ENCODE data around the gene GSDMA.

GSDMA gene, protein sequence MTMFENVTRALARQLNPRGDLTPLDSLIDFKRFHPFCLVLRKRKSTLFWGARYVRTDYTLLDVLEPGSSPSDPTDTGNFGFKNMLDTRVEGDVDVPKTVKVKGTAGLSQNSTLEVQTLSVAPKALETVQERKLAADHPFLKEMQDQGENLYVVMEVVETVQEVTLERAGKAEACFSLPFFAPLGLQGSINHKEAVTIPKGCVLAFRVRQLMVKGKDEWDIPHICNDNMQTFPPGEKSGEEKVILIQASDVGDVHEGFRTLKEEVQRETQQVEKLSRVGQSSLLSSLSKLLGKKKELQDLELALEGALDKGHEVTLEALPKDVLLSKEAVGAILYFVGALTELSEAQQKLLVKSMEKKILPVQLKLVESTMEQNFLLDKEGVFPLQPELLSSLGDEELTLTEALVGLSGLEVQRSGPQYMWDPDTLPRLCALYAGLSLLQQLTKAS

DNA sequence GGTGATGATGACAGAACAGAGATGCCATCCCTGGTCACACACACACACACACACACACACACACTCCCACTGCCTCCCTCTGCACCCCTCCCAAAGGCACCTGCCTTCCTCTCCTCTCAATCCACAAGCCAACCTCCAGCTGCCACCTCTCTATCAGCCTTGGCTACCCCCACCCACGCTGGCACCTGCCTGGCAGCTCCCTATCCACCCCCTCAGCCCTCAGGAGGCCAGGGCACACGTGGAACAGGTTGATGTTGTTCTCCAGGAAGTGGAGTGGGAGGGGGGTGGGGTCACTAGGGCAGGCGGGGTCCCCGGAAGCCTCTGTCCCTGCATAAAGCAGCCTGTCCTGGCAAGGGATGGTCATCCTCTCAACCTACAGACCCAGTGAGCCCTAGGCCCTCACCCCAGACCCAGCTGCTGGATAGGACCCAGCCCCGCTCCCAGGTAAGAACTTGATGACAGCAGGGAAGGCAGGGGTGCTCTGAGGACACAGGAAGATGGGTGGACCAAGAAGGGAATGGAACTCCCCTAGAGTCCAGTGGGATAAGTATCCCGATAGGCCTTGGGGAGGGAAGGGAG is at the start of gene GSDMA:
GSDMA (plus strand) TSS at position 363 of the 579 bp plus-strand sequence. CDS start 2,684 bp downstream, outside the sequence.
- no peak for TF ChIP-seq GATA3 (IDR thresholded peaks at IDR 0.05; ENCODE audit: low read depth, low read length)
- TF ChIP-seq GATA2 (IDR thresholded peaks at IDR 0.05; ENCODE audit: low read depth, low read length): no peak

DNA sequence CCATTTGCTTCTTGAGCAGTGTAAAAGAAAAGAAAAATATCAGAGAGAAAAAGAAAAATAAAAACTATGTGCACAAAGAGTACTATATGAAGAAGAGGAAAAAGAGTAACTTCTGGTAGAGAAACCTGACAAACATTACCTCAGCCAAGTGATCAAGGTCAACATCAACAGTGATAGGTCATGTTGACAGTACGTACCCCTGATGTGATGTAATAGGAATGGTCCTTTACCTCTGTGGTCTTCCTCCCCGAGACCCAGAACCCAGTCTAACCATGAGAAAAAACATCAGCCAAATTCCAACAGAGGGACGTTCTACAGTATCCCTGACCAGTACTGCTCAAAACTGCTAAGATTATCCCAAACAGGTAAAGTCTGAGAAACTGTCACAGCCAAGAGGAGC is 48.8 kb upstream of the GSDMA start:
- no peak for TF ChIP-seq GATA2 (IDR thresholded peaks at IDR 0.05; ENCODE audit: low read depth, low read length)
- no peak for TF ChIP-seq GATA3 (IDR thresholded peaks at IDR 0.05; ENCODE audit: low read depth, low read length)

DNA sequence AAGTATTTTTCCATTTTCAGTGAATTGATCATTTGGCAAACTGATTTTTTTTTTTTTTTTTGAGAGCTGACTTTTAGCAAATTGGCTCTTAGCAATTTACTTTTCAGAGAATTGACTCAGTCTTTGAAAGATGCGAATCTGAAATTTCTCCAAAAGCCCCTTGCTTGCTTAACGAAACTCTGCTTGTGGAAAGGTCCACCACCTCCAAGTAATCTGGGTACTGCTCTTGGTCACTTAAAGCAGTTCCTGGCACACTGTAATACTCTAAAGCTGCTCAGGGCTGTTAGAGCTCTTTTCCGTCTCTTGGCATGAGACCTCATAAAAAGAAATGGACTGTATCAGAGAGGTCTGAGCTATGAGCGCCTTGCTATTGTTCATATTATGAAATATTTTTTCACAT is 47.2 kb upstream of the GSDMA start:
- TF ChIP-seq GATA2 (IDR thresholded peaks at IDR 0.05; ENCODE audit: low read depth, low read length) (no peak), GATA3 (IDR thresholded peaks at IDR 0.05; ENCODE audit: low read depth, low read length) (no peak)

DNA sequence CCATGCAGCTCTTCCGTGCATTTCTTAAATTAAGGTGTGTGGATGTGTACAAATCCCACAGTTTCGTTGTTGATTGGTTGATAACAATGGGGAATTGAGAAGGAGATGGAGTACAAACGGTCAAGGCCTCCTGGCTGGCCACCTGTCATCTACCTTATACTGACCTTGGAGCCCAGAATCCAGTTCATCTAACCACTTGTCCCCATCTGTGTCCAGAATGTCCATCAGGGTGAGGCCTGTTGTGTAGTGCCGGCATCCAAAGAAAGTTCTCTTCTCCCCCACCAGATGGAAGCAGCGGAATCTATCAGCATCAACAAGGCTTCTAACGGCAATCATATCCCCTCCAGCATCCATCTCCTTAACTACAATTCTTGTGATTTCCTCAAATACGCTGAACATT is 45.9 kb upstream of the GSDMA start:
- TF ChIP-seq GATA2 (IDR thresholded peaks at IDR 0.05; ENCODE audit: low read depth, low read length) (no peak), GATA3 (IDR thresholded peaks at IDR 0.05; ENCODE audit: low read depth, low read length) (no peak)

DNA sequence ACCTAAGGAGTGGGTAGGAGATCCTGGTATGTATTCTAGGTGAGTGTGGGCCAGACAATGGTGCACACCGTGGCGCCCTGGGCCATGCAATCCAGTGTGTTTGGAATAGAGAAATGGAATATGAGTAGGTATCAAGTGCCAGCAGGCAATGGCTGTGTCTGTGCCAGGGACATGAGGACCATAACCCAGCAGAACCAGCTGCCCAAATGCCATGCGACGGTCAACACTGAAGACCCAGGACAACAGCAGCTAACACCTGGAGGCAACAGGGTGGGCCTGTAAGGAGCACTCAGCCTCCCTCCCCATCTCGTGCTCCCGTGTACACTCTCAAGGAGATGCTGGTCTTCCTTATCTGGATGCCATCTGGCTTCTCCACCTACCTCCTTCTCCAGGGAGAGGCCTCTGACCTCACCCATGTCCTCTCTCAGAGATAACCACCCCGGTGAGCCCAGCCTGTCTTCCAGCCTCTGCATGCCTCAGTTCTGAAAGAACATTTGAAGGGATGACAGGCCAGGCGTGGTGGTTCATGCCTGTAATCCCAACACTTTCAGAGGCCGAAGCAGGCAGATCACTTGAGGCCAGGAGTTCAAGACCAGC is 43.6 kb upstream of the GSDMA start:
- TF ChIP-seq GATA2 (IDR thresholded peaks at IDR 0.05; ENCODE audit: low read depth, low read length) (no peak), GATA3 (IDR thresholded peaks at IDR 0.05; ENCODE audit: low read depth, low read length) (no peak)

DNA sequence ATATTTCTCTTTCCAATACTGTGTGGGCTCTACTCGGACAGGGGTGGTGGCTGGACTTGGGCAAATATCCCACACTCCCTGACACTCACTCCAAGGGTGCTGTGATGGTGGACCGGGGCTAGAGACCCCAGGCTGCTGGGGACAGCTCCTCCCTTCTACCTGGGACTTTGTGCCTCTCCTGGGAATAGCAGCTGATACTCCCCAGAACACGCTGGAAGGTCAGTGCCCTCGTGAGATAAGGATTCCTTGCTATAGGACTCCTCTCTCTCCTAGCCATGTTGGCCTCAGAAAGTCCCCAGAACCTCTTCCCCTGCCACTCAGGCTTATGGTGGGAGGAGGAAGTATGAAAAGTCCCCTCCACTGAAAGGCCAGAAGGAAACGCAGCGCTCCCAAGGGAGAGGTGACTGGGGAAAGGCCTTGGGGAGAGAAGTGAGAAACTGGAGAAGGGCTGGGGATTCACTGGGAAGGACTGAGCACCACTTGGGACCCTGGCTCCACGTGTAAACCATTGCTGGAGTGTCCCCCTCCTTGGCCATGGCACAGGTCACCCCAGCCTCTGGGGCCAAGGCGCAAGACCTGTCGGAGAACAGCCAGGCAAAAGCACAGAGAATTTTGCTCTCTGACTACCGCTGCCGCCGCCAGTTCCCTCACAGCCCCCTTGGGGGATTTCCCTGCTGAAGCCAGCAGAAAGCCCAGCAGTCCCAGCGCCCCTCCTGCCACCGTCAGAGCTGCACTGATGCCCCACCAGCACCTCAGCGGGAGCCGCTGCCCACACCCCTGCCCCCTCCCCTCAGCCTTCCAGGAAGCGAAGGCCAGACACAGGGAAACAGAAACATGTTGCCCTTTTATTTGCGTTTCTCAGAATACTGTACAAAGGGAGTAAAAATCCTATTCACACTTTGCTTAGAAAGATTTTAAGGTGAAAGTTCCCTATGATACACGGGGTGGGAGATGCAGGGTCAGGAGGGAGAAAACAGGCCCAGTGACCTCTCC is 42.3 kb upstream of the GSDMA start:
- TF ChIP-seq GATA3 (IDR thresholded peaks at IDR 0.05; ENCODE audit: low read depth, low read length) (no peak), GATA2 (IDR thresholded peaks at IDR 0.05; ENCODE audit: low read depth, low read length) (no peak)

DNA sequence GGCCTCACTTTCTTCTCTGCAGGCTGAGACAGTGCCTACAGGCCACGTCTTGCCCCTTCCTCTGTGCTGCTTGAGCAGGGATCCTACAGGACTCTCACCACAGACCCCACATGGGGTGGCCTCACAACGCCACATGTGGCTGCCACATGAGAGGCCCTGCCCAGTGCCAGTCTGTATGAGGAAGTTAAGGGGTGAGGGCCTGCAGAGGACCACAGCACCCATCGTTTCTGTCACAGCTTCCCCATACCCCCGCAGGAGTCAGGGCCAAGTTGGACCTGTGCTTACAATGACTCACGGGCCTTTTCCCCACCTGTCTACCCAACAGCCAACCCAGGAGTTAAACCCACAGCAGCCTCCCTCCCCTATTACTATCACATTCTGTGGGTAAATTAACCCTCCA is 41.5 kb upstream of the GSDMA start:
- TF ChIP-seq GATA2 (IDR thresholded peaks at IDR 0.05; ENCODE audit: low read depth, low read length): no peak
- TF ChIP-seq GATA3 (IDR thresholded peaks at IDR 0.05; ENCODE audit: low read depth, low read length): no peak

DNA sequence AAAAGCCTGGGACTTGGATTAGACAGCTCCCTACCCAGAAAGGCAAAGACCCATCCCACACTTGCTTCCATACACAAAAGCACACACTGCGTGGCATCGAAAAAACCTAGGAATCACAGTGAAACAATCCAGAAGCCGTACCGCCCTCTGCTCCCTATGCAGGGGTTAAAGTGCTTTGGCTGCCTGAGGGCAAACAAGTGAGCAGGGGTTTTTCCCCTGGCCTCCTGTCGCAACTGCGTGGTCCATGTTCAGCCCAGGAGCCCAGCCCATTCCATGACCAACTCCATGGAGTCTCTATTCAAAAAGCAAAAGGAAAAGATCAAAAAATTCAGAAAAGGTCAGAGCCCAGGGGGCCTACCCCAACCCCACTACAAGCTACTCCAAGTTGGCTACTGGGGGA is 40.8 kb upstream of the GSDMA start:
- TF ChIP-seq GATA3 (IDR thresholded peaks at IDR 0.05; ENCODE audit: low read depth, low read length) (no peak), GATA2 (IDR thresholded peaks at IDR 0.05; ENCODE audit: low read depth, low read length) (no peak)

DNA sequence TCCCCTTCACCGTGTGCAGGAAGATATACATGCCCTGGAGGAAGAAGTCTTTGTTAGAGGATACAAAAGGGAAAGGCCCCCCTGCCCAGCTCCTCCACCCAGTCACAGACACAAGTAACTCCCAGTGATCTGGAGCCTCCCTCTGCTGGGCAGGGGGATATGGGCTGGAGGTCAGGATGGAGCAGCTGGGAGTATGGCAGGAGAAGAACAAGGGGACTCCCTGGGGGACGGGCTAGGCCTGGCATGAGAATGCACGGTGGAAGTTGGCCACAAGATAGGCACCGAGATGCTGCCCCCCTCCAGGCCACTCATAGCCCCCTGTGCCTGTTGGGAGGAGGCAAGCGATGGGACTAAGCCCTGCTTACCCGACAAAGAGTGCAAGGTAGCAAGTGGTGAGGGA is 39.6 kb upstream of the GSDMA start:
- TF ChIP-seq GATA2 (IDR thresholded peaks at IDR 0.05; ENCODE audit: low read depth, low read length): no peak
- TF ChIP-seq GATA3 (IDR thresholded peaks at IDR 0.05; ENCODE audit: low read depth, low read length): no peak

DNA sequence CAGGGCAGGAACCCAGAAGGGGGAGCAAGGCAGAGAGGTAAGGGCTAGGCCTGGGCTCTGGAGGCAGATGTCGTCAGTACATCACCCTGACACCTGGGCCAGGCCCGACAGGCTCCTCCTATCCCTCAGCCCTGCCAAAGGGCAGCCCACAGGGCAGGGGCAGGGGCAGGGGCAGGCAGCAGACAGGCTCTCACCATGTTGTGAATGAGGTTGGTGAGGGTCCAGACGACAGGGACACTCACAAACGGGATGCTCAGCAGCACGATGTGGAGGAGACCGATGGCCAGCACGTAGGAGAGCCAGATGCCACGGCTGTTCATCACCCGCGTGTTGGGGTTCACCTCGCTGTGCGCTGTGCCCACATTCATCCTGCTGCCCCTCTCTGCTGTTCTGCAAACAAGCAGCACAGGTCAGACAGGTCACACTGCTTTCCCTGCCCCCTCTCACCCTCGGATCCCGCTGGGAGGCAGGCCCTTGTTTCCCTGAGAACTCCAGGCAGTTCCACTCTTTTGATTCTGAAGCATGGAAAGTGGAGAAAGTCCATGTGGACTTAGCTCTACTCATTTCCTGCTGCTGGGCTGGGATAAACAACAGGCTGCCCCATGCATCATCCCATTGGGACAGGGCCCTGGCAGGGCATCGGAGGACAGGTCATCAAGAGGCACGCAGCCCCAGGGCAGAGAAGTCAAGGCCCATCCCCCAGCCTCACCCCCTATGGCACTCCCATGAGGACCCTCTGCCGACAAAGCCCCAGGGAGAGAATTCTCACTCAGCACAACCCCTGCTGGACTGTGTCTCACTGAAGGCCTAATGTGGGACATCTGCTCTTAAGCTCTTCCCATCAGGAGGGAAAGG is 38.7 kb upstream of the GSDMA start:
- TF ChIP-seq GATA3 (IDR thresholded peaks at IDR 0.05; ENCODE audit: low read depth, low read length) (no peak), GATA2 (IDR thresholded peaks at IDR 0.05; ENCODE audit: low read depth, low read length) (no peak)

DNA sequence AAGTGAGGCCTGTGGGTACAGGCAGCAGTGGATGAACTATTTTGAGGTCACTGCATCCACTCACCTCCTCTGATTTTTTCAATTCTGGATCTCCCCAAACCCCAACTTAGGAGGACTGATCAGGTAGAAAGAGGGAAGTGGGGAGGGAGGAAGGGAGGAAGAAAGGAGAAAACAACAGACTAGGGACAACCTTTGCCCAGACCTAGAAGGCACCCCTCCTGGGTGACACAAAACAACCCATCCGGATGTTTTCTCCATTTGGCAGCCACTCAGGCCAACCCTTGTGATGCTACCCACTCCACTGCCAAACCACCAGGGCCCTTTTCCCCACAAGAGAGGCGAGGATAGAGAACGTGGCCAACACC is 38.1 kb upstream of the GSDMA start:
- no peak for TF ChIP-seq GATA3 (IDR thresholded peaks at IDR 0.05; ENCODE audit: low read depth, low read length)
- TF ChIP-seq GATA2 (IDR thresholded peaks at IDR 0.05; ENCODE audit: low read depth, low read length): no peak

DNA sequence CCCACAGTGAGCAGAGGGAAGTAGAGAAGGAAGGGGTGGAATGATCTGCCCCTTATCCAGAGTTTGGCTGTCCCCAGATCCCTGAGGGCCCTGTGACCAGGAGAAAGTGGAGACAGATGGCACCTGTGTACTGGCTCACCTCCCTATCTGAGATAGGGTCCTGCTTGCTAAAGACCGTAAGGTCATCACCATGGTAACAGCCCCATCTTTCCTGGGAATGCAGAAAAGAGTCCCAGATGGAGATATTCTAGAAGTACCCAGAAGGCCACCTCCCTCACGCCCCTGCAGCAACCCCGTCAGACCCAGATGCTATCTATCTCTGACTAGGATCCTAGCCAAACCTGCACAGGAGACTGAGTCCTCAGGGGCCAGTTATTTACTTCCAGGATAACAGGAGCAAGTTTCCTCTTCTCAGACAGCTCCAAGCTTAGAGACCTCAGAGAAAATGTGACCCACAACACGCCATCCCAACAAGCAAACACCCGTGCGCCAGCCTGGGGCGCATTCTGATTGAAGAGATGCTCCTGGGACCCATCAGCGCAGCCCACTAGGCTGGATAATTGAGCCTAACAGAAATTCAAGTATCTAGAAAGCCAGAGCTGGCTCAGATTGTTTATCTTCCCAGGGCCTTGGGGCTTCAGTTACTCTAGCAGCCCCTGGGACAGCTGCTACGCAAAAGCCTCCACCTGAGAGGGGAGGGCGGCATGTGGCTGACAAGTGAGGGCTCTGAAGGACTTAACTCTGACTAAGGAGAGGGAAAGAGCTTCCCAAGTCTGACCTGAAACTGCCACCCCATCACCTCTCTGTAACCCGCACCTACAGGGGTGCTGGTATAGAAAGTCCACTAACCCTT is 37.3 kb upstream of the GSDMA start:
- TF ChIP-seq GATA3 (IDR thresholded peaks at IDR 0.05; ENCODE audit: low read depth, low read length) (no peak), GATA2 (IDR thresholded peaks at IDR 0.05; ENCODE audit: low read depth, low read length) (no peak)
